Epidermal melanocyte (primary cell): Measurements from ENCODE around the gene AQP12A.
"Not testable (repeated sequence)": the region's sequence is repeated elsewhere in the genome, so short reads cannot be mapped to it uniquely, and the experiment has no call there.

ENCODE experiments used
- DNase-seq: peaks from one replicate; pipeline ENCODE4 v3.0.0; 2011; ENCODE audit warnings: low spot score; ENCODE audit not compliant: insufficient read length

AQP12A gene

DNA sequence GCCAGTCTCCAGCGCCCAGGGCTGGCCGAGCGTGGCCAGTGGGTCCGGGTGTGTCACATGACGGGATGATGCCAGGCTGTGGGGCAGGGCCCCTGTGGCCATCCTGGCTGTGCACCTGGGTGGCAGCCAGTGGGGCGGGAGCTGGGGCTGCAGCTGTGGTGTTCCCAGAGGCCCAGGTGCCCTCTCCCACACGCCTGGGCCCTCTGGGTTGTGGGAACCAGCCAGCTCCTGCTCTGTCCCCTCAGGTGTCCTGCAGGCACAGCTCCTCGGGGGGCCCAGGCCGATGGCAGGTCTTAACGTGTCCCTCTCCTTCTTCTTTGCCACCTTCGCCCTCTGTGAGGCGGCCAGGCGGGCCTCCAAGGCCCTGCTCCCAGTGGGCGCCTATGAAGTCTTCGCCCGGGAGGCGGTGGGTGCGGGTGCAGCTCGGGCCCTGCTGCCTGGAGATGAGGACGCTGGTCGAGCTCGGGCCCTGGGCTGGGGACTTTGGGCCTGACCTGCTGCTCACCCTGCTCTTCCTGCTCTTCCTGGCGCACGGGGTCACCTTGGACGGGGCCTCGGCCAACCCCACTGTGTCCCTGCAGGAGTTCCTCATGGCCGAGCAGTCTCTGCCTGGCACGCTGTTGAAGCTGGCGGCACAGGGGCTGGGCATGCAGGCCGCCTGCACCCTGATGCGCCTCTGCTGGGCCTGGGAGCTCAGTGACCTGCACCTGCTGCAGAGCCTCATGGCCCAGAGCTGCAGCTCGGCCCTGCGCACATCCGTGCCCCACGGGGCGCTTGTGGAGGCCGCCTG lies at the start of gene AQP12A:
Gene AQP12A, plus strand, starts transcription at position 236 of the 790 bp plus-strand sequence. Its CDS starts 48 bp downstream, at position 284.
- DNase-seq: not testable (repeated sequence)

GRCh38 chr2:240642061-240642805 lies 49.4 kb upstream of the AQP12A start:
- no peak for DNase-seq

DNA sequence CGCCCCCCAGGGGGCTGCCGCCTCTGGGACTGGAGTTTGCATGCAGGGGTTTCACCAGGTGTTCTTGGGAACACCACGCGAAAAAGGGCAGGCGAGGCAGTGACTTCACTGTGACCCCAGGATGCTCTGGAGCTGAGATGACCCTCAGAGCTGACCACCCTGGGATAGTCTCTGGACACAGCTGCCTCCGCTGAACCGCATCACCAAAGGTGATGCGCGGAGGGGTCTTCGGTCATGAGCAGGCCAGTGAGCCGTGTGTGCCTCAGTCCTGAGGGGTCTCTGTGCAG lies 48.9 kb upstream of the AQP12A start:
- DNase-seq: no peak

- DNase-seq: no peak
Observed at GRCh38 chr2:240643093-240643810, 48.4 kb upstream of the AQP12A start.

DNA sequence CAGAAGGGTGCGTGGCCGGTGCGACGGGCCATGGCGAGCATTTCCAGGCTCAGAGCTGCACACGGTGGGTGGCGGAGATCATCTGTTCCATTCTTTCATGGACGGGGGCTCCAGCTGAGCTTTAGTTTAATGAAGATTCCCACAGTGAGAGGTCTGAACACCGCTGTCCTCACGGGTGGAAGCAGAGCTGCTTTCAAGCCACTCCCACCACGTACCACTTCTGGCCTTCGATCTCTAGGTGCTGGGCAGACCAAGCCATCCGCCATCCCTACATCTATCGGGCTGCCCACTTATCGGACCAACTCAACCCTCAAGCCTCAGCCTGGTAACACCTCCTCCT lies 47.9 kb upstream of the AQP12A start:
- DNase-seq: no peak

DNA sequence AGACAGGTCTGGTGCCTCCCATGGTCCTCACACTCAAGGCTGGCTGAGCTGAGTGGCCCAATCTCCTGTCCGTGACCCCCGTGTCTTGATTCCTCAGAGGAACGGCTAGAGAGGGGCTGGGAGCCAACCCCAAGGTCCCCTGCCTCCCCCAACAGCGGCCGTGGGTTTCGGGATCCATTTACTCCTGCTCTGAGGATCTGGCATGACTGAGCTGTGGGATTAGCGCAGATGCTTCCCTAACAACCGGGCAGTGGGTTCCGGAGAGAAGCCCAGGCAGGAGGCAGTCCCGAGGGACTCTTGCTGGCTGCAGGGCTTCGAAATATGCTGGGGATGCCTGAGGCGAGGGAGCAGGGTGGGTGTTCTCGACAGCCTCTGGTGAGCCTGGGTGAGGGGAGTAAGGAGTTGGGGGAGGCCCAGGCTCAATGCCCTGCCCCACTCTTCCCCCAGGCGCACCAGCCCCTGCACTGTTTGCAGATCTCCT lies 47.5 kb upstream of the AQP12A start:
- DNase-seq: no peak

- DNase-seq: no peak
Observed at GRCh38 chr2:240644859-240645301, 46.8 kb upstream of the AQP12A start.

DNA sequence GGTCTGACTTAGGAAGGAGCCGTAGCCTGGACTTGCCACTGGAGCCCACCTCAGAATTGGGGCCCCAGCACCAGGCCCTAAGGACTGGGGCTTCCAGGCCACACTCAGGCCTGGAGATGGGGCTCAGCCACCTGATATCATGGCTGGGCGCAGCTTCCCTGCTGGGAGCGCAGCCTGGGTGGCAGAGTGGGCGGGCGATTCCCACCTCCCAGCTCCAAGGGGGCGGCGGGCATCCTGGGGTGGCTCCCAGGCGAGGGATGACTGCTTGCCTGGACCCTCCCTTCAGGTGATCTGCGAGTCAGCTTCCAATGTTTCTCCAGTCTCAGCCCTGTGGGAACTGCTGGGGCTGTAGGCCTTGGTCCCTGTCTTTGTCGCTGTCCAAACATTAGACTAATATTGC lies 46.3 kb upstream of the AQP12A start:
- DNase-seq: no peak

GRCh38 chr2:240645801-240646175 lies 45.9 kb upstream of the AQP12A start:
- DNase-seq: no peak

DNA sequence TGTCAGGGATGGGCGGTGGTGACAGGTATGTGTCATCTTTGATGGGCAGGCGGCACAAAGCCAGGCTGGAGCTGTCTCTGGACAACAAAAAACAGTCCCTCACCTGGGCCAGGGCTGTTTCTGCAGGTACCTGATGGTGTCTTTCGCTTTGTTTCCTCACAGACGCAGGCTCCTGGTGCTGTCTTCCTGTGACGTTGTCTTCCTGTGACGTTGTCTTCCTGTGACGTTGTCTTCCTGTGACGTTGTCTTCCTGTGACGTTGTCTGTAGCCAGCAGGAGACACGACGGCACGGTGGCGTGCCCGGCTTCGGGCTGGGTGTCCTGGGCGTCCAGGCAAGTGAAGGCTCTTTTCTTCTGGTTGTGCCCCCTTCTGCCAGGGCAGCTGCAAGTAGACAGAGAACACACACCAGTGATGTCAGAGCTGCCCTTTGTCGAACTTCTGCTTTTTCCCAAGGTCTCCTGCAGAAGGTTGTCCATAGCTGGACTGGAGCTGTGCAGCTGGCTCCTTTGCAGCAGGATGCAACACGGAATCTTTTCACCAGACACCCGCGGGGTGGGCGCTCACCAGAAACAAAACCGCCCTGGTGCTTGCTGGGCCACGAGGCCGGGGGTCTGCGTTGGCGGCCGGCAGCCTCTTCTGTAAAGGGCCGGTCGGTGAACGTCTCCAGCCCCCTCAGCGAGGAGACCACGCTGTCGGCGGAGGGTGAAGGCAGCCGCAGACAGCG lies 45.3 kb upstream of the AQP12A start:
- DNase-seq: no peak

DNA sequence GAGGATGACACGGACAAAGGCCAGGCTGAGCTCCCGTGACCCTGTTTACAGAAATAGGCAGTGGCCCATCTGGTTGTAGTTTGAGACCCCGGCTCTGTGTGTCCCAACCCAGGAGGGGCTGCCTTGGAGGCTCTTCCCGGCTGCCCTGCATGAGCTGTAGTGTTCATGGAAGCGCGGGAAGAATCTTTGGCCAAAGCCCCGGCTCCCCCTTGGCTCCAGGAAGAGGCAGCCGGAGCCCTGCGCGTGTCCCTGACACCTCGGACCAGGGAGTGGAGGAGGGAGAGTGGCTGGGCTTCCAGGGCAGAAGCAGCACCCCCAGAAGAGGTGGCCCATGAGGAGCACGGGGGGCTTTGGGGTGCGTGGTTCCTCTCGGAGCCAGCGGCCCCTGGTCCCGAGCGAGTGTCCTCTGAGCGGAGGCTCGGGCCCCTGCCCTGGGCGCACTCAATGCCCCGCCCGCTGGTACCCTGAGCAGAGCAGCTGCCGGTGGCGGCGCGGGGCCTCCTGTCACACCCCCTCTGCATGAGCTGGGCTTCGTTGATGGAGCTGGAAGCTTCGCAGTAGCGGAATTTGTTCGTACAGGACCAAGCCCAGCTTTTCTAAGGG lies 44.7 kb upstream of the AQP12A start:
- no peak for DNase-seq

GRCh38 chr2:240647503-240648154 lies 44.0 kb upstream of the AQP12A start:
- DNase-seq: no peak

DNA sequence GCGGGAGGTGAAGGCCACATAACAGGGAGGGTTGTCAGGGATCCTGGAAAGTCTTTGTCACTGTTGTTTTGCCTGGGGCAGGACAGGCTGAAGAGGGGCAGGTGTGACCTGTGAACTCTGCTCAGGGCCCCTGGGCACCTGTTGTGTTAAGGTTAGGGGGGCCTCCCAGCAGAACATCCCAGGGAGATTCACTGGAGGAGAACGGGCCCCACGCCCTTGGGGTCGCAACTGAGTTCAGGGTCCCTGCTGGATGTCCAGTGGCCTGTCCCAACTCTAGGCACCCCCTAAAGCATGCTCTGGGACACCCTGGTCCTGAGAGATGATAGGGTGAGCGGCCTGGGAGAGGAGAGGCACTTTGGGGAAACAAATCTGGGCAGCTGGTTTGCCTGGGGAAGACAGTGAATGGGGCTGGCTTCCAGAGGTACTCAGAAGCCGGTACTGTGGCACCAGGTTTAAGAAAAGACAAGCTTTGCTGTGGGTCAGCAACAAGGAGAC lies 43.5 kb upstream of the AQP12A start:
- no peak for DNase-seq

GRCh38 chr2:240648650-240649275 lies 42.9 kb upstream of the AQP12A start:
- no peak for DNase-seq

DNA sequence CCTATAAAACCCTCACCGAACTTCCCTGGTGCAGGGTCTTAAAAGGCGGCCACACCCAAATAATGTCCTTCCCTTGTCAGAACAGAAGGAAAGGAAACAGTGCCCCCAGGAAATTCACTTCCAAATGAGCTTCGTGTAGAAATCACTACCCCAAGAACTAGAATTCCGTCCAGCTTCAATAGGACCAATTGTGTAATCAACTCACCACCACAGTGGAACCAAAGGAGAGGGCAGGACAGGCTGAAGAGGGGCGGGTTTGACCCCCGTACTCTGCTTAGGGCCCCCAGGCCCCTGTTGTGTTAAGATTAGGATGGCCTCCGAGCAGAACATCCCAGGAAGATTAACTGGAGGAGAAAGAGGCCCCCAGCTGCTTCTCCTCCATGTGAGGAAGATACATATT lies 42.3 kb upstream of the AQP12A start:
- no peak for DNase-seq

DNA sequence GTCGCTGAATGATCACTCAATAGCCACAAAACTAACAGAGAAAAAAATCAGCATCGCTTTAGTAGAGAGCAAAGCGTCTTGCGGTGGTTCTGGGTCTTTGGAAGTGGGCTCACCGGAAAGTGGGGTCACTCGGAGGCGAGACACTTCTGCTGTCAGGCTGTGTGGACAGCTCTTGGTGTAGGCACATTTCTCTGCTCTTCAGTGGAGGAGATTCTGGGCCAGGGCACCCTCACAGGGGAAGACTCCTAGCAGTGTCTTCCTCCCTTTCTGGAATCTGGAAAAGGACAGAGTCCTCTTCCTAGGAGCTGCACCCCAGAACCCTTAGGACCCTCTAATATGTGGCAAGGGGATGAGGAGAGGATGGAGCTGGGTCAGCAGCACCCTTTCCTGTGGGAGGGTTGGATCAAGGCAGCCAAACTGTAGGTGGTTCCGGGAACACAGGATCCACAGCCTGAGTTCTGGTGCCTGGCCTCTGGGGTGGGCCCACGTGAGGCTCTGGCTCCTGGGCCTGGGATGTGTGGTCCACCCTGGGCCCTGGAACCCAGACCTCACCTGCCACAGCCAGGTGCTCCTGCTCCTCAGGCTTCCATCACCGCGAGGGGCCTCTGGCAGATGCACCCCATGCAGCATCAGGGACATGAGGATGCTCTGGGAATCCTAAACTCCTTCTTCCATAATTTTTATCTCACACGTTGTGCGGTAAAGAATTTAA lies 41.3 kb upstream of the AQP12A start:
- DNase-seq: no peak

DNA sequence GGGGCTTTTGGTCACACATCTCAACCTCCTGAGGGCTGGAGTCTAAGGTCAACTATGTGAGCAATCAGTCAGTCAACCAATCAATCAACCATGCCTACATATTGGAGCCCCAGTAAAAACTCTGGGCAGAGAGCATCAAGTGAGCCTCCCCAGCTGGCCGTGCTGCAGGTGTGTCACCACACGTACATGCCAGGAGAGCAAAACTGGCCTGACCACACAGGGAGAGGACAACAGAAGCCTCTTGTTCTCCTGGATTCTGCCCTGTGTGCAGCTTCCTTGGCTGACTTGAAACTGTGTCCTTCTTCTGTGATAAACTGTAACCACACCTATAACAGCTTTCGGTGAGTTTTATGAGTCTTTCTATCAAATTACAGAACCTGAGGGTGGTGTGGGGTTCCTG lies 40.5 kb upstream of the AQP12A start:
- no peak for DNase-seq

GRCh38 chr2:240655931-240656886 lies 35.5 kb upstream of the AQP12A start:
- DNase-seq: no peak
